Liver (tissue), 9 donors: Measurements from ENCODE around the gene PRRT3. TPM values are rescaled to one million over a fixed set of nuclear protein-coding genes. Genes with fewer than 3 reads are reported as not detected.

Source experiments
- DNase-seq: peaks from one replicate; pipeline ENCODE4 v3.0.0-alpha.2; 2017; ENCODE audit warnings: low spot score
- H3K27ac ChIP-seq, 2 donors: one replicate each; pipeline ENCODE4 v1.7.0; 2013; ENCODE audit warnings: inconsistent platforms in 2 of 2, low read length in 2 of 2, control low read depth in 1 of 2, low read depth in 1 of 2, mild to moderate bottlenecking in 1 of 2
- H3K27me3 ChIP-seq, 4 donors: one replicate each; pipeline versions ENCODE4 v1.6.1 to v1.7.0; 2013; ENCODE audit warnings: low read length in 3 of 4, inconsistent platforms in 1 of 4, mild to moderate bottlenecking in 1 of 4, moderate library complexity in 1 of 4; ENCODE audit not compliant: control insufficient read depth in 4 of 4, insufficient read depth in 4 of 4
- H3K36me3 ChIP-seq, 4 donors: one replicate each; pipeline versions ENCODE4 v1.6.1 to v1.7.0; 2013; ENCODE audit warnings: low read length in 3 of 4, mild to moderate bottlenecking in 3 of 4, low read depth in 1 of 4, moderate library complexity in 1 of 4; ENCODE audit not compliant: control insufficient read depth in 4 of 4, insufficient read depth in 3 of 4
- H3K4me1 ChIP-seq, 4 donors: one replicate each; pipeline versions ENCODE4 v1.6.1 to v1.7.0; 2013; ENCODE audit warnings: low read length in 3 of 4, mild to moderate bottlenecking in 3 of 4, moderate library complexity in 1 of 4; ENCODE audit not compliant: control insufficient read depth in 4 of 4, insufficient read depth in 4 of 4
- H3K4me3 ChIP-seq, 3 donors: one replicate each; pipeline versions ENCODE4 v1.6.1 to v1.7.0; 2013; ENCODE audit warnings: low read length in 3 of 3, control low read depth in 1 of 3, low read depth in 1 of 3, mild to moderate bottlenecking in 1 of 3
- H3K9ac ChIP-seq, 2 donors: one replicate each; pipeline ENCODE4 v1.7.0; 2013; ENCODE audit warnings: low read length in 2 of 2, mild to moderate bottlenecking in 2 of 2, moderate library complexity in 2 of 2, control low read depth in 1 of 2, low read depth in 1 of 2
- H3K9me3 ChIP-seq, 4 donors: one replicate each; pipeline versions ENCODE4 v1.6.1 to v1.7.0; 2013; ENCODE audit warnings: low read length in 3 of 4; ENCODE audit not compliant: control insufficient read depth in 4 of 4
- EGR1 ChIP-seq, 2 donors: IDR thresholded peaks; 2 replicates each; pipeline ENCODE4 v1.6.1; 2016 to 2018; ENCODE audit warnings: antibody characterized with exemption in 2 of 2, low read depth in 2 of 2
- FOXA1 ChIP-seq: IDR thresholded peaks from 2 replicates; pipeline ENCODE4 v1.6.1; 2016; ENCODE audit warnings: antibody characterized with exemption
- HNF4A ChIP-seq, 2 donors: conservative IDR thresholded peaks; 2 replicates each; pipeline ENCODE4 v1.6.1; 2016; ENCODE audit warnings: antibody characterized with exemption in 2 of 2, mild to moderate bottlenecking in 2 of 2
- HNF4G ChIP-seq: IDR thresholded peaks from 2 replicates; pipeline ENCODE4 v1.6.1; 2016; ENCODE audit warnings: antibody characterized with exemption
- RAD21 ChIP-seq, 2 donors: IDR thresholded peaks; 2 replicates each; pipeline ENCODE4 v1.6.1; 2016; ENCODE audit warnings: antibody characterized with exemption in 2 of 2, mild to moderate bottlenecking in 2 of 2
- RXRA ChIP-seq, 2 donors: IDR thresholded peaks; 2 replicates each; pipeline ENCODE4 v1.6.1; 2017 to 2018; ENCODE audit warnings: antibody characterized with exemption in 2 of 2, mild to moderate bottlenecking in 1 of 2
- SP1 ChIP-seq: IDR thresholded peaks from 2 replicates; pipeline ENCODE4 v1.6.1; 2018; ENCODE audit warnings: antibody characterized with exemption, mild to moderate bottlenecking
- YY1 ChIP-seq: IDR thresholded peaks from 2 replicates; pipeline ENCODE4 v1.6.1; 2016; ENCODE audit warnings: antibody characterized with exemption, mild to moderate bottlenecking
- WGBS: extraction: QIAGEN DNeasy Blood & Tissue Kit; methylation state at CpG from one replicate; pipeline ENCODE4 v1.1.7; 2013; 5-methylcytosine and 5-hydroxymethylcytosine counted together
- polyA plus RNA-seq, 2 donors: library from polyadenylated mRNA; stranded (reverse) in 1 of 2; unstranded in 1 of 2; fragments of 200-250 nt in 1 of 2; fragments of >200 nt in 1 of 2; fragmentation: Nextera tagmentation in 1 of 2; extraction: Ambion mirVana in 1 of 2; gene quantifications; one replicate each; pipeline versions ENCODE4 v1.2.1 to v1.2.3, GENCODE V29; 2013 to 2015
- total RNA-seq, 2 donors: library from RNA; depleted of rRNA; stranded (reverse); fragments of >200 nt; gene quantifications; one replicate each; pipeline ENCODE4 v1.2.3, GENCODE V29; 2014
- TF ChIP-seq, protein P1 (sequence below): IDR thresholded peaks from 2 replicates; pipeline ENCODE4 v1.6.1; 2016; ENCODE audit warnings: antibody characterized with exemption
- TF ChIP-seq, protein P2 (sequence below): fragments of 150-350 bp; IDR thresholded peaks from 2 replicates; pipeline ENCODE4 v1.5.1; 2017; ENCODE audit warnings: improper control_type of control experiment, low read depth, low read length; ENCODE audit not compliant: missing input control
- TF ChIP-seq, protein P3 (sequence below): IDR thresholded peaks from 2 replicates; pipeline ENCODE4 v1.6.1; 2016; ENCODE audit warnings: antibody characterized with exemption, mild to moderate bottlenecking
- donor health status: healthy.
- donor health status: healthy.
- donor health status: healthy.
- donor health status: healthy.
- donor health status: healthy.

The PRRT3 gene
- total and polyA plus RNA-seq, 4 donors: 0.14 to 0.79 (median 0.24) TPM

DNA sequence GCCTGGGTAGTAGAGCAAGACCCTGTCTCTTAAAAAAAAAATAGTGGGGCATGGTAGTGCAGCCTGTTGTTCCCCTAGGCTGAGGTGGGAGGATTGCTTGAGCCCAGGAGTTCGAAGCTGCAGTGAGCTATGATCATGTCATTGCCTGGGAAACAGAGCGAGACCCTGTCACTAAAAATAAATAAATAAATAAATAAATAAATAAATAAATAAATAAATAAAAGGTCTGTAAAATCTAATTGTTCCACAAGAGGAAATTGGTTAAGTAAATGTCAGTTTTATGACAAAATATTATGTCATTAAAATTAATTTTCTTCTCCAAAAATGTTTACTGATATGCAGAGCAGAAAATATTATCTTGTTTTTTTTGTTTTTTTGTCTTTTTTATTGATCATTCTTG lies 13.2 kb downstream of the PRRT3 start:
- Histone ChIP-seq H3K9me3 (no peaks in the 10 kb centered on the region), H3K36me3 (peaks cover under 1 to 42% (median 20%) of the 10 kb centered on the region in 4 donors), H3K4me3 (no peak overlapping the region), H3K27ac (no peak overlapping the region), H3K27me3 (no peaks in the 10 kb centered on the region), H3K4me1 (peaks cover 4 to 17% (median 15%) of the 10 kb centered on the region in 4 donors), H3K9ac (no peak overlapping the region)
- 98% methylated on average over 2 of the region's 2 CpGs for whole genome bisulfite sequencing
- TF ChIP-seq FOXA1: no peak
- TF ChIP-seq, protein P1, sequence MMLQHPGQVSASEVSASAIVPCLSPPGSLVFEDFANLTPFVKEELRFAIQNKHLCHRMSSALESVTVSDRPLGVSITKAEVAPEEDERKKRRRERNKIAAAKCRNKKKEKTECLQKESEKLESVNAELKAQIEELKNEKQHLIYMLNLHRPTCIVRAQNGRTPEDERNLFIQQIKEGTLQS: no peak
- DNase-seq: no peak

DNA sequence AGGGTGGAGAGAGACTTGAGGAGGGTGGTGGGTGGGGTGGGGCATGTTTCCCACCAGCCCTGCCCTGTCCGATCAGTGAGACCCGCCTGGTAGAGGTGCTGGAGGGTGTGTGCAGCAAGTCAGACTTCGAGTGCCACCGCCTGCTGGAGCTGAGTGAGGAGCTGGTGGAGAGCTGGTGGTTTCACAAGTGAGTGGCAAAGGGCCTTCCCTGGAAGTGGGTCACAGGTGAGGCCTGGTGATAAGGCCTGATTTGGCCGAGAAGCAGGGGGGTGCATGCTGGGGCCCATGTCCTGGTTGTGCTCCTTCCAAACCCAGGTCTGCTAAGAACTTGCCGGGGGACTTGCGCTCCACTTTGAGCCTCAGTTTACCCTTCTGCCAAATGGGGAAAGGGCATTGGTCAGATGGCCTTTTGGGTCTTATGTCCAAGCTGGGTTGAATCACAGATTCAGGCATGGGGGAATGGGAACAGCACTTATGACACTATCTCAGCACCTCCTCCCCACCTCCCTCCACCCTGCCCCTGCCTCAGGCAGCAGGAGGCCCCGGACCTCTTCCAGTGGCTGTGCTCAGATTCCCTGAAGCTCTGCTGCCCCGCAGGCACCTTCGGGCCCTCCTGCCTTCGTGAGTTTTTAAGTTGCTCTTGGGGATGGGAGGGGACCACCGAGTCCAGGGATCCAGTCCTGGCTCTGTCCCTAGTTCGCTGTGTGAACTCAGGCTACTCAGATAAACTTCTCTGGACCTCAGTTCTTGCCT lies 14.5 kb downstream of the PRRT3 start:
- no peaks in the 10 kb centered on the region for H3K9me3 ChIP-seq
- H3K4me1 ChIP-seq: peaks cover 4 to 25% (median 19%) of the 10 kb centered on the region in 4 donors
- TF ChIP-seq EGR1 (IDR thresholded peaks at IDR 0.05; ENCODE audit: low read depth in 2 of 2): no peak
- TF ChIP-seq RXRA (IDR thresholded peaks at IDR 0.05): no peak
- no peak for TF ChIP-seq HNF4A (conservative IDR thresholded peaks at IDR 0.05)
- no peak for TF ChIP-seq YY1
- no peak for TF ChIP-seq HNF4G
- no peak for TF ChIP-seq SP1
- TF ChIP-seq, protein P2, sequence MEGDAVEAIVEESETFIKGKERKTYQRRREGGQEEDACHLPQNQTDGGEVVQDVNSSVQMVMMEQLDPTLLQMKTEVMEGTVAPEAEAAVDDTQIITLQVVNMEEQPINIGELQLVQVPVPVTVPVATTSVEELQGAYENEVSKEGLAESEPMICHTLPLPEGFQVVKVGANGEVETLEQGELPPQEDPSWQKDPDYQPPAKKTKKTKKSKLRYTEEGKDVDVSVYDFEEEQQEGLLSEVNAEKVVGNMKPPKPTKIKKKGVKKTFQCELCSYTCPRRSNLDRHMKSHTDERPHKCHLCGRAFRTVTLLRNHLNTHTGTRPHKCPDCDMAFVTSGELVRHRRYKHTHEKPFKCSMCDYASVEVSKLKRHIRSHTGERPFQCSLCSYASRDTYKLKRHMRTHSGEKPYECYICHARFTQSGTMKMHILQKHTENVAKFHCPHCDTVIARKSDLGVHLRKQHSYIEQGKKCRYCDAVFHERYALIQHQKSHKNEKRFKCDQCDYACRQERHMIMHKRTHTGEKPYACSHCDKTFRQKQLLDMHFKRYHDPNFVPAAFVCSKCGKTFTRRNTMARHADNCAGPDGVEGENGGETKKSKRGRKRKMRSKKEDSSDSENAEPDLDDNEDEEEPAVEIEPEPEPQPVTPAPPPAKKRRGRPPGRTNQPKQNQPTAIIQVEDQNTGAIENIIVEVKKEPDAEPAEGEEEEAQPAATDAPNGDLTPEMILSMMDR: no peak
- TF ChIP-seq, protein P3, sequence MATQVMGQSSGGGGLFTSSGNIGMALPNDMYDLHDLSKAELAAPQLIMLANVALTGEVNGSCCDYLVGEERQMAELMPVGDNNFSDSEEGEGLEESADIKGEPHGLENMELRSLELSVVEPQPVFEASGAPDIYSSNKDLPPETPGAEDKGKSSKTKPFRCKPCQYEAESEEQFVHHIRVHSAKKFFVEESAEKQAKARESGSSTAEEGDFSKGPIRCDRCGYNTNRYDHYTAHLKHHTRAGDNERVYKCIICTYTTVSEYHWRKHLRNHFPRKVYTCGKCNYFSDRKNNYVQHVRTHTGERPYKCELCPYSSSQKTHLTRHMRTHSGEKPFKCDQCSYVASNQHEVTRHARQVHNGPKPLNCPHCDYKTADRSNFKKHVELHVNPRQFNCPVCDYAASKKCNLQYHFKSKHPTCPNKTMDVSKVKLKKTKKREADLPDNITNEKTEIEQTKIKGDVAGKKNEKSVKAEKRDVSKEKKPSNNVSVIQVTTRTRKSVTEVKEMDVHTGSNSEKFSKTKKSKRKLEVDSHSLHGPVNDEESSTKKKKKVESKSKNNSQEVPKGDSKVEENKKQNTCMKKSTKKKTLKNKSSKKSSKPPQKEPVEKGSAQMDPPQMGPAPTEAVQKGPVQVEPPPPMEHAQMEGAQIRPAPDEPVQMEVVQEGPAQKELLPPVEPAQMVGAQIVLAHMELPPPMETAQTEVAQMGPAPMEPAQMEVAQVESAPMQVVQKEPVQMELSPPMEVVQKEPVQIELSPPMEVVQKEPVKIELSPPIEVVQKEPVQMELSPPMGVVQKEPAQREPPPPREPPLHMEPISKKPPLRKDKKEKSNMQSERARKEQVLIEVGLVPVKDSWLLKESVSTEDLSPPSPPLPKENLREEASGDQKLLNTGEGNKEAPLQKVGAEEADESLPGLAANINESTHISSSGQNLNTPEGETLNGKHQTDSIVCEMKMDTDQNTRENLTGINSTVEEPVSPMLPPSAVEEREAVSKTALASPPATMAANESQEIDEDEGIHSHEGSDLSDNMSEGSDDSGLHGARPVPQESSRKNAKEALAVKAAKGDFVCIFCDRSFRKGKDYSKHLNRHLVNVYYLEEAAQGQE: no peak
- H3K27ac ChIP-seq: no peak overlapping the region
- no peak overlapping the region for H3K9ac ChIP-seq
- H3K36me3 ChIP-seq: peaks cover 0 to 29% (median 17%) of the 10 kb centered on the region in 4 donors
- DNase-seq: no peak
- no peaks in the 10 kb centered on the region for H3K27me3 ChIP-seq
- WGBS: 95% methylated on average over 13 of the region's 13 CpGs
- no peak overlapping the region for H3K4me3 ChIP-seq

DNA sequence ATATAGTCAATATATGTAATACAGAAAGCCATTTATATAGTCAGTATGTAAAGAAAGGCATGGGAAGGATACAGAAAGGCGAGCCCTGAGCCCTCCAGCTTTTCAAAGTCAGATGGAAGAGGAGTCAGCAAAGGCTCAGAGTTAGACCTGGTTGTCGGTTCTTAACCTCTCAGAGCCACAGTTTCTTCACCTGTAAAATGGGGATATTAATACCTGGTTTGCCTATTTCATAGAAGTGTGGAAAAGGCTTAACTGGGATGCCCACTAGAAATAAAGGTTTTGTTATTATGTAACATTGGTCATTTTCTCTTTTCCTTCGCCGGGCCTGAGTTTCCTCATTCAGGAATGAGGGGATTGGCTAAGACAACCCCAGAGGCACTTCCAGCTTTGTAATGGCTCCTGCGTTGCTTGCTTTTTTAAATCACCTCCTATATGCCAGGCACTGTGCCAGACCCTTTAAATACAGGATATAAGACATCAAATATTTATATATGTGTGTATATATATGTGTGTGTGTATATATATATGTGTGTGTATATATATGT lies 16.2 kb downstream of the PRRT3 start:
- Histone ChIP-seq H3K27me3 (no peaks in the 10 kb centered on the region), H3K4me3 (no peak overlapping the region), H3K36me3 (peaks cover 0 to 22% (median 13%) of the 10 kb centered on the region in 4 donors), H3K9ac (no peak overlapping the region), H3K9me3 (no peaks in the 10 kb centered on the region), H3K4me1 (peaks cover 4 to 29% (median 22%) of the 10 kb centered on the region in 4 donors), H3K27ac (no peak overlapping the region)
- no peak for DNase-seq
- 90% methylated on average over 5 of the region's 5 CpGs for WGBS
- no peak for TF ChIP-seq RAD21 (IDR thresholded peaks at IDR 0.05)
- TF ChIP-seq, protein P3: no peak
- TF ChIP-seq HNF4G: no peak
